GM18520 (cell line): ENCODE results near the gene EBF4.
"Not testable (repeated sequence)": the region's sequence is repeated elsewhere in the genome, so short reads cannot be mapped to it uniquely, and the experiment has no call there.

ENCODE experiments used
- ATAC-seq: cut with Tn5 transposase; IDR thresholded peaks from one replicate; pipeline ENCODE4 v1.9.1; 2021; ENCODE audit not compliant: unreplicated experiment

The EBF4 gene

GRCh38 chr20:2672446-2672845, 20.1 kb upstream of the EBF4 start:
- ATAC-seq = no peak

DNA sequence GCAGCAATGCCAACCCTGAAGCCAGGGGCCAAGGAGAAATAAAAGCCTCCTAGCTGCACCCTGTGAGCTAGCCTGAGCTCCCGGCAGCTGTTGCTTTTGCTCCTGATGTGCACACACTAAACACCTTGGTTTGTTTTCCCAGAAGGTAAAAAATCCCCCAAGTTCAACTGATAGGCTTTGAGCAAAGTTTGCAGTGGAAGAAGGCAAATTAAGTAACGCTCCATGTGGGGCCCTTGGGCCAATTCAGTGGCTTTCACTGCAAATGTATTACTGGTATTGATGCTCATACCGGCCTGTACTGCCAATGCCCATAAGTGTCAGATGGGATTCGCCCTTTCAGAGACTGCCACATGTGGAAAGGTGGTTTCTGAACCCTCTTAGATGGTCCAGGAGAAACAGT, 19.1 kb upstream of the EBF4 start:
- ATAC-seq = no peak

DNA sequence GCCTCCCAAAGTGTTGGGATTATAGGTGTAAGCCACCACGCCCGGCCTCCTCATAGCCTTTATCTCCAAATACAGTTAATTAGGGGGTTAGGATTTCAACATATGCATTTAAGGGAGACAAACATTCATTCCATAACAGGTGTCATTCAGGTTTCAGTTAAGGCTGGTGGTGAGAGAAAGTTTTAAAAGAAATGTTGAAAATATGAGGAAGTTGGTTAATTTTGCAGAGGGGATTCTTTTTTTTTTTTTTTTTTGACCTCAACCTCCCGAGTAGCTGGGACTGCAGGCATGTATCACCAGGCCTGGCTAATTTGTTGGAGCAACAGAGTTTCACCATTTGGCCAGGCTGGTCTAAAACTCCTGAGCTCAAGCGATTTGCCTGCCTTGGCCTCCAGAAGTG, 12.5 kb upstream of the EBF4 start:
- no peak for ATAC-seq

- ATAC-seq = not testable (repeated sequence)
These were observed 10.5 kb upstream of the EBF4 start for GRCh38 chr20:2682040-2682439.

- not testable (repeated sequence) for ATAC-seq
These were observed 7.8 kb upstream of the EBF4 start for GRCh38 chr20:2684817-2685216.

DNA sequence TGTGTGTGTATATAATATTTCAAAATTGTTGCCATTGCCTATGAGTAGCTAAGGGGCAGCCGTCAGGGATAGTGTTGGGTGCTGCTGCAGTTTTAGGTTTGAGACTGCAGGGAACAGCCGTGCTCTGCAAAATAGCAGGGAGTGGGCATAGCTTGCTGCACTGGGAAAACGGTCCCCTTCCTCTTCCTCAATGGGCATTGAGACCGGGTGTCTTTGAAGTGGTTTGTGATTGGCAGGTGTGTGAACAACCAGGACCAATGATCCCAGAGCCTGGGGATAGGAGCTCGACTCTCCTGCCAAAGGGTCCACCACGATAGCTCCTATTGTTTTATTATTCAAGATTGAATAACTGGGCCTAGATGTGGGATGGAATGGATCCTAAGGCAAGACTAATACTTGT, 5.1 kb upstream of the EBF4 start:
- ATAC-seq = no peak

DNA sequence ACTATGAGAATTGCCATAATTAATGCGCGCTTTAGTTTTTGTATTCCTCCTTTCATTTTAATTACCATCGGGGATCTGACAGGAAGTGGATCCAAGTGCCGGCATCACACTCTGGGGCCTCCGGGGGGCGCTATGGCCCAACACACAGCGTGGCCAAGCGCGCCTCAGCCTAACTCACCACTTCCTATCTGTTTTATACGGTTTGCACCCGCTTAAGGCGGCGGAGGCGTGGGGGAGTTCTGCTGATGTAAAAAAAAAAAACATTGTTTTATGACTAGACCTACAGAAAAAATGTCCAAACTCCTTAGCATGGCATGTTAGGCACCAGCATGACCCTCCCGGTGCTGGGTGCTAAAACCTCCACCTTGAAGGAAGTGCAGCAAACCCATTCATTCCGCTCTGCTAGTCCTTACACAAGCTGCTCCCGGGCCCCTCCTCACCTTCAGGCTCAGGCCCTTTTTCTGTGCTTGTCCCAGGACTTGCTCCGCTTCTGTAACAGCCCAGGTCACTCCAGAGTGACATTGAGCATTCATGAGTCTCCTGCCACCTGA, 4.5 kb upstream of the EBF4 start:
- no peak for ATAC-seq

DNA sequence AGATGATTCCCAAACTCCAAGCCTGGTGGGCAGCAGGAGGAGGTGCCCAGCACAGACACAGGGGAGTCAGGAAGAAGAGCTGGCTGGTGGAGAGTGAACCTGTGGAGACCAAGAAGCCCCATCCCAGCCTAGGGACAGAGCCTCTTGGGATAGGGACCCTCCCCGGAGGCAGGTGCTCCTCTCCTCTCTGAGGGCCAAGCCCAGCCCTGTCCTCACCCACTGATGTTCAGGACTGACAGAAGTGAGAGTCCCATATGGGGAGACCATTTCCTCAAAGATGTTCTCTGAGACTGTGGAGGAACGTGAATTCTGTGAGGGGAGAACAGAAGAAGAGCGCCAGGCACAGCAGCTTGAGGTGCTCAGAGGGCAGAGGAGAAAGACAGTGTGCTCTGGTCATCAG, 2.4 kb upstream of the EBF4 start:
- ATAC-seq = no peak

DNA sequence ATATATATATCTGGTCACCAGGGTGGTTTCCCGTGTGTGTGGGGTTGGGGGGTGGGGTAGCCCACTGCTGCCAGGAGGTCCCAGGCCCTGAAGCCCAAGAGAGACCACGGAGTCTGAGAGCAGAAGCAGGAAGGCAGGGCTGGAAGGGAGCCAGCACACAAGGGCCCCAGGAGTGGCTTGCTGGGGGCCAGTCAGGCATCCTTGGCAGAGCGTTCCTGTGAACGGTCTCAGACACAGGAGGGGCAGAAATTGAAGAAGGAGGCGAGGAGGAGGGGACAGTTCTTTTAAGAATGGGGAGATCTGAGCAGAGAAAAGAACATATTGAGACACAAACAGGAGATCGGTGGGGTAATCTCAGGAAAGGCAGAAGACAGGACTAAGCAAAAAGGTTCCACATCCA, 1.9 kb upstream of the EBF4 start:
- ATAC-seq = no peak

- ATAC-seq = no peak
These were observed 1.5 kb upstream of the EBF4 start for GRCh38 chr20:2691127-2691526.

DNA sequence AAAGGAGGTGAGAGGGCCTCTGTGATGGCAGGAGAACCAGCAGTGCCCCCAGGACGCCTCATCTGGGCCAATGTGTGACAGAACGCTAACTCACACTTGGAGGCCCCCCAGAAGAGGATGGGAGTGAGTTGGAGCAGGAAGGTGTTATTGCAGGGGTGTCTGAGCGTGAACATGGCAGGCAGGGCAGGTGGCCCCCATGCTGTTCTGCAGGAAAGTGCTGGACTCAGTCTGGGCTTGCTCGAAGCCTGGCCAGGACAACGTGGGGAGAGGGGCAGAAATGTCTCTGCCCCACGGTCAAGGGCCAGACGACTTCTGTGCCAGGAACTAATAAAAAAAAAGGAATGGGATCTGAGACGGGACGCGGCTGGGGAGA, 931 bp upstream of the EBF4 start:
- ATAC-seq = no peak

DNA sequence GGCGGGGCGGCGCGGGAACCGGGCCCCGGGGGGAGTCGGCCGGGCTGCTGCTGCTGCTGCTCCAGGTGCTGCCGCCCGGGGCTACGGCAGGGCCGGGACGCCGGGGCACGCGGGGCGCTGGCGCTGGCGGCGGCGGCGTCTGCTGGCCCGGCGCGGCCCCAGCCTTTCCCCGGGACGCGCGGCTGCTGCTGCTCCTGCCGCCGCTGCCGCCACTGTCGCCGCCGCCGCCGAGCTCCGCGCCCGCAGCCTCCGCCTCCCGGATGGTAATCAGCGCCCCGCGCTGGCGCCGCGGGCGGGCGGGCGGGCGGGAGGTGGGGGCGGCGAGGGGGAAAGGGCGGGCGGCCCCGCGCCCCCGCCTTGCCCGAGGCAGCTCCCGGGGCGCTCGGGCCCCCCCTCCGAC, 306 bp downstream of the EBF4 start:
- no peak for ATAC-seq

GRCh38 chr20:2693286-2694007, 867 bp downstream of the EBF4 start:
- ATAC-seq = no peak

DNA sequence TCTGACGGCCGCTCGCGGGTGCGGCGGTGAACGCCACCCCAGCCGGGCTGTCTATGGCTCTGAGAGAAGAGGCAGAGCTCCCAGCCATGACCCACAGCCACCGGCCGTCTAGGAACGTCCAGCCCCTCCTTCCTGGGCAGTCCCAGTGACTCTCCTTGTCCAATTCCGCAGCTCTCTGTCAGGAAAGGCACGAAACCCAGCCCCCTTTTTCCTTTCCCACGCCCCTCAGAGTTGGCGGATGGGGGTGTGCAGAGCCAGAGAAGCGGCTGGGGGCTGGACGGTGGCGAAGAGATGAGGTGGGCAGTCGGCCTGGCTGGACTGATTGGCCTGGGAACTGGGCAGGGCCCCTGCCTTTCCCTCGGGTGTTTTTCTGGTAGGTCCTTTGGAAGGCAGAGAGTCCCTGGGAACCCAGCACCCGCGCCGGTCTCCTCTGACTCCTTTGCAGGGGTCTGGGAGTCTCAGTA, 1.5 kb downstream of the EBF4 start:
- ATAC-seq = no peak

DNA sequence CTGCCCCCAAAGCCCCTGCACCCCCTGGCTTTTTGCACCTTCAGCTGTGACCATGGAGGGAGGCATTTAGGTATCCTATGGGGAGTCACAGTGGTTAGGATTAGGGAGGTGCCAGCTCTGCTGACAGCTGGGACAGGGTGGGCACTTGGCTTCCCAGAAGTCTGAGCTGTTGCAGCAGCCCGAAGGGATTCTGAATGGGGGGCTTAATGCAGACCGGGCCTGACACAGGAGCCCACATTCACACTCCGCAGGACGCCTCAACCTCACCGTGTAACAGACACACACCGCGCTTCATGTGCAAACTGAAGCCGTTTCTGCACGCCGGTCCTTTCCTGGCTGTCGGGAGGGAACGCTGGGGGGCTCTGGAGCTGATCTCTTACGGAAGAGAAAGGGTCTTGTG, 1.9 kb downstream of the EBF4 start:
- ATAC-seq = no peak

DNA sequence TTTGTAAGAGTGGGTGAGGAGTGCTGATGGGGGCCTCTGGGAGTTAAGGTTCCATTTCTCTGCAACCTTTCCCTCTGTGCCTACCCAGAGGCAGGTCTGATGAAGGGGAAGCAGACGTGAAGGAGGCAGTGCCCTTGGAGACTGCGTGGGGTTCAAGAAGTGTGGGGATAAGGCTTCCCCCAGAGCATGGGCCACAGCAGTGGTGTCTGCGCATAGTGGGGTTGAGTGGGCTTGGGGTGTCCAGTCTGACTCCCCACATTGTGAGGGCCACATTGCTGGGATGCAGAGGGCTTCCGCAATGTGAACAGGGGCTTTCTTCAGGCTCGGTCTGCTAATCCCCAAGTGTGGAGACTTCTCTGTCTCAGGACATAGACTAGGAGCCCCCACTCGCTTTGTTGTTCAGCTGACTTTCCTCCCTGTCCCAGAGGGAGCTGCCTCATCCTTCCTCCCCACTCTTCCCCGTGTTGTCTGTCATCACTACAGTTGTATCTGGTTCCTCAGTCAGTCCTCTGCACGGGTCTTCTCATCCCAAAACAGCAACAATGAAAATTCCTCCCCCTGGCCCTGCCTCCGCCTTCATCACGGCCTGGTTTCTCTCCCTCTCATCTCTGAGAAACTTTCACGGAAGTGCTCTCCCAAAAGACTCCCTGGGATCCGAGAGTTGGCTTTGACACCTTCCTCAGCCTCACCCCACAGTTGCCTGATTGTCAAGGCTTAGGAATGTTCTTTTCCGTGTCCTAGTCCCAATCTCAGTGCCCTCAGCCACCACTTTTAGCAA, 2.8 kb downstream of the EBF4 start:
- ATAC-seq = no peak

- not testable (repeated sequence) for ATAC-seq
These were observed 3.5 kb downstream of the EBF4 start for GRCh38 chr20:2695984-2696525.

DNA sequence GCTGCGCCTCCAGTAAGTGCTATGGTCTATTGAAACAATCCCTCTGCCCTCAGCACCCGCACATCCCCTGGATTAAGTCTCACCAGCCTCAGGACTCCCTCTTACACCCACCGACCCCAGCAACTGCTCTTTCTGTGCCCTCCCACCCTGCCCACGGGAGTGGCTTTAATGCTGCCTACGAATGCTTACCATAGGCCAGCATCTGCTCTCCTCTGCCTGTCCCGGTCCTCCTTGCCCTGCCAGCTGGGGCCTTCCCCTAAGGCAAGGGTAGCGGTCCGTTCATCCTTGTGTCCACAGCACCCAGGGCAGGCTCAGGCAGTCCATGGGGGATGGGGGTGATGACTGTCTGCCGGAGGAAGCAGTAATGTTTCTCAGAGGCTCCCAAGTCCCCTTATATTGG, 4.1 kb downstream of the EBF4 start:
- no peak for ATAC-seq

- ATAC-seq = no peak
These were observed 5.2 kb downstream of the EBF4 start for GRCh38 chr20:2697768-2698167.

DNA sequence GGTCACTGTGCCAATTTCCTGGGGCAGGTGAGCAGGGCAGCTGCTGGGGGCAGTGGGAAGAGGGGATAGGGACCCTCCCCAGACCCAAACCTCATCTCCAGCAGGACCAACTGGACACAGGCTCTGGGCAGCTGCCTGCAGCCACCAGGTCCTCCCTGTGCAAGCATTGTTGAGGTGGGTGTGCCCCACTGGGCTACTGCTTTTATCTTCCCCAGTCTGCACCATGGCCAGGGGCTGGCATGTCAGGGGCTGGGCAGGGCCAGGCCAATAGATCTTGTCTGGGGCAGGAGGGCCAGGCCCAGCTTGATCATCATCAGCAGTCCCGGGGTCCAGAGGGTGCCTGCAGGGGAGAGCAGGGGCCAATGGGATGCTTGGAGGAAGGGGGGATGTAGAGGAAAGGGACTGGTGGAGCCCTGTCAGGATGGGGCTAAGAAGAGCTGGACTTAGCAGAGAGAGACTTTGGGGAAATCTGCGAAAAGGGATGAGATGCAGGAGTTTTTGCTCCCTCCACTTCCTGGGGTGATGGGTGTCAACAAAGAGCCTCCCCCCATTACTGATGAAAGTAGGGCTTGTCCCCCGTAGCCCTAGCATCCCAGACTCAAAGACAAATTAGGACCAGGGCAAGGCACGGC, 5.7 kb downstream of the EBF4 start:
- no peak for ATAC-seq

- ATAC-seq = no peak
These were observed 6.3 kb downstream of the EBF4 start for GRCh38 chr20:2698912-2699311.
